Cardiac fibroblast (primary cell): ENCODE measurements around the gene KCNJ10.

ENCODE experiments used
- DNase-seq, 2 donors: peaks; one replicate each; pipeline versions ENCODE4 v3.0.0 to v3.0.0-alpha.2; 2010; ENCODE audit warnings: low read depth in 2 of 2
- H3K4me3 ChIP-seq, 2 donors: replicated peaks in 1 of 2; 1 replicate in 1 of 2; 2 replicates in 1 of 2; pipeline ENCODE4 v1.5.1; 2011; ENCODE audit warnings: low read depth in 2 of 2, low read length in 2 of 2, mild to moderate bottlenecking in 2 of 2, moderate library complexity in 1 of 2
- TF ChIP-seq, protein P1 (sequence below): IDR thresholded peaks from one replicate; pipeline ENCODE4 v1.5.1; 2011; ENCODE audit warnings: low read depth, mild to moderate bottlenecking, low read length, inconsistent platforms

The KCNJ10 gene

DNA sequence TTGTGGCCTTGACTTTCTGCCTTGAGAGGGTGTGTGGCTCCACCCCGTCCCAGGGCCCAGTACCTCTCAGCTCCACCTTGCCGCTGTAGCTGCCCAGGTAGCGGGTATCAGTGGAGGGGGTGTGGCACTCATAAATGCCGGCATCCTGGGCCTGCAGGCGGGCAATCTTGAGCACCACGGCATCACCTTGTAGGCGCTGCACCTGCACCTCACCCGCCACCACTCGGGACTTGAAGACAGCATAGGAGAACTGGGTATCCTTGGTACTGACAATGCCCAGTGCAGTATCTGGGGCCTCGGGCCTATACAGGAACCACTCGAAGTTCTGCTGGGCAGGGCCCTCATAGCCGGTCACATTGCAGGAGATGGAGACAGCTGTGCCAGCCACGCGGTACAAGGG lies 24.8 kb upstream of the KCNJ10 start:
- no peak for DNase-seq
- TF ChIP-seq, protein P1, sequence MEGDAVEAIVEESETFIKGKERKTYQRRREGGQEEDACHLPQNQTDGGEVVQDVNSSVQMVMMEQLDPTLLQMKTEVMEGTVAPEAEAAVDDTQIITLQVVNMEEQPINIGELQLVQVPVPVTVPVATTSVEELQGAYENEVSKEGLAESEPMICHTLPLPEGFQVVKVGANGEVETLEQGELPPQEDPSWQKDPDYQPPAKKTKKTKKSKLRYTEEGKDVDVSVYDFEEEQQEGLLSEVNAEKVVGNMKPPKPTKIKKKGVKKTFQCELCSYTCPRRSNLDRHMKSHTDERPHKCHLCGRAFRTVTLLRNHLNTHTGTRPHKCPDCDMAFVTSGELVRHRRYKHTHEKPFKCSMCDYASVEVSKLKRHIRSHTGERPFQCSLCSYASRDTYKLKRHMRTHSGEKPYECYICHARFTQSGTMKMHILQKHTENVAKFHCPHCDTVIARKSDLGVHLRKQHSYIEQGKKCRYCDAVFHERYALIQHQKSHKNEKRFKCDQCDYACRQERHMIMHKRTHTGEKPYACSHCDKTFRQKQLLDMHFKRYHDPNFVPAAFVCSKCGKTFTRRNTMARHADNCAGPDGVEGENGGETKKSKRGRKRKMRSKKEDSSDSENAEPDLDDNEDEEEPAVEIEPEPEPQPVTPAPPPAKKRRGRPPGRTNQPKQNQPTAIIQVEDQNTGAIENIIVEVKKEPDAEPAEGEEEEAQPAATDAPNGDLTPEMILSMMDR, result no peak

GRCh38 chr1:160094291-160094625 lies 24.3 kb upstream of the KCNJ10 start:
- TF ChIP-seq, protein P1, result no peak
- no peak for DNase-seq
- no peak overlapping the region for H3K4me3 ChIP-seq

More for the DNA sequence above, 24.8 kb upstream of the KCNJ10 start:
- no peak overlapping the region for H3K4me3 ChIP-seq

- no peak for DNase-seq
- TF ChIP-seq, protein P1, result no peak
- no peak overlapping the region for H3K4me3 ChIP-seq
Measured at GRCh38 chr1:160093624-160094290, 23.8 kb upstream of the KCNJ10 start.

DNA sequence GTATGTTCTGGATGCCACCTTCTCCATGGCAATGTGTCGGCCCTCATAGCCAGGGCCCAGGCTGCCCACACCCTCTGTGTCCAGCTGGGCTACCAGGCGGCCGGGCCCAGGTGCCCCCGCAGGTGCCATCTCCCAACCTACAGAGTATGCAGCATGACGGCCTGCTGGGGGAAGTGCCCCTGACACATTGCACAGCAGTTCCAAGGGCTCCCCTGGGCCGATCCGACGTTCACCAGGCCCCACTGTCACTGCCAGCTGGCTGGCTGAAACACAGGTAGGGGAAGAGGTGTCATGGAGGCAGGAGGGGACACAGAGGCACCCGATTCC lies 23.1 kb upstream of the KCNJ10 start:
- TF ChIP-seq, protein P1, result no peak
- H3K4me3 ChIP-seq, result no peak overlapping the region
- DNase-seq, result no peak

DNA sequence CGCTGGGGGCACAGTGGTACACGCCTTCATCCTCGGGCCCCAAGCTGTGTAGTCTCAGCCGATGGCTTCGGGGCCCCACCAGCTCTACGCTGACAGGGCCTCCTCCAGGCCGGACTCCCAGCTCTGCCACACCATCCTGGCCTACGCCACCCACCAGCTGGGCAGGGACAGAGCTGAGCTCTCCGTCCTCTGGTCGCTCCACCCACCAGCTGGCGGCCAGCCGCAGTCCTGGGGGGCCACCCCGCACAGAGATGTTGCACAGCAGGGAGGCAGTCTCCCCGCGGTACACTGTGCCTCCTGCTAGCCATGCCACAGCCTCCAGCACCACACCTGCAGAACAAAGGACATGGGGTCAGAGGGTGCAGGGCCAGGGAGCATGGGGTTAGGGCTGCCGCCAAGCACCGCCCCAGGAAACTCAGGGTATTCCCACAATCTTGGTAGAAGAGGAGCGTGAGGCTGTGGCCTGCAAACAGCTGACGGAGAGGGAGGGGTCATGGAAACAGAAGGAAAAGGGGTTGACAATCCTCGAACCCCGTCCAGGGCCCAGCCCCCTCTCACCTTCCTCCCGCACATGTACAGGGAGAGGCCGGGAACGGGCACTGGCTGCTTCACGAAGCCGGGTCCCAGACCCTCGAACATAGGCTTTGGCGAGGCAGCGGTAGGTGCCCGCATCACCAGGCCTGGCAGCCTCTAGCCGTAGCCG lies 22.6 kb upstream of the KCNJ10 start:
- DNase-seq, result no peak
- no peak overlapping the region for H3K4me3 ChIP-seq
- TF ChIP-seq, protein P1, result no peak

DNA sequence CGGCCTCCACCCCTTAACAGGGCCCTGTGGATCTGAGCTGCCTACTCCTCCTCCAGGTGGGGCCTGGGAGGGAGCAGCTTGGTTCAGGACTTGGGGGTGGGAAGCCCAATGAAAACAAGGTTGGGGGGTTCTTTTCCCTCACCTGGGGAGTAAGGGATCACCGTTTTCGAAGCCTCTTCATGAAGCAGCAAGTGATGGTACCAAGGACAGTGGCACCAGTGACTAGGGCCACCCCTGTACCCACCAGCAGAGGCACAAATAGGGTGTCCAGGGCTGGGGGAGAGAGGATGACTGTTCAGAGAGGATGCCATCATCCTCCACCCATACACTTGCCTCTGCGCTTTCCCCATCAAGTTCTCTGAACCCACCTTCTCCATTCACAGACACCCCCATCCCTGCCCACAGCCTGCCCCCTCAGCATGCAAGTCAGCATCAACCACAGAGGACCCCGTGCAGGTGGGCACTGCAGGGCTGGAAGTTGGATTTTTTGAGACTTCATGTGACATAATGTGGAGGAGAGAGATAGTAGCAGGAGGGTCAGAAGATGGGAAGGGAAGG lies 21.8 kb upstream of the KCNJ10 start:
- TF ChIP-seq, protein P1, result no peak
- no peak for DNase-seq
- H3K4me3 ChIP-seq, result no peak overlapping the region
